SK-N-SH treated with all-trans-retinoic acid at 6 μM for 48 hours (cell line): ENCODE measurements around the gene FKBP2.

Experiments used
- ATAC-seq: fragments of 200-7000 bp; cut with Tn5 transposase; 3 replicates; pipeline ENCODE4 v1.9.1; 2020; ENCODE audit warnings: mild to moderate bottlenecking, moderate library complexity
- ARNTL ChIP-seq: fragments of 450-650 bp; formaldehyde crosslinking; IDR thresholded peaks from 2 replicates; pipeline ENCODE4 v1.5.0; 2020; ENCODE audit warnings: low read depth, mild to moderate bottlenecking, moderate library complexity, borderline replicate concordance
- BACH2 ChIP-seq: fragments of 250-450 bp; sonication (Bioruptor Pico); IDR thresholded peaks from 2 replicates; pipeline ENCODE4 v1.9.0; 2021; ENCODE audit warnings: mild to moderate bottlenecking, borderline replicate concordance
- CSDC2 ChIP-seq: fragments of 250-450 bp; sonication (Bioruptor Pico); IDR thresholded peaks from 2 replicates; pipeline ENCODE4 v1.5.0; 2020; ENCODE audit warnings: mild to moderate bottlenecking, moderate library complexity
- ESRRG ChIP-seq: fragments of 250-450 bp; sonication (Bioruptor Pico); IDR thresholded peaks from 2 replicates; pipeline ENCODE4 v1.6.1; 2021; ENCODE audit warnings: mild to moderate bottlenecking
- GLIS3 ChIP-seq: fragments of 250-450 bp; sonication (Bioruptor Pico); IDR thresholded peaks from 2 replicates; pipeline ENCODE4 v1.5.0; 2020; ENCODE audit warnings: mild to moderate bottlenecking, moderate library complexity
- ISL1 ChIP-seq: fragments of 250-450 bp; sonication (Bioruptor Pico); IDR thresholded peaks from 2 replicates; pipeline ENCODE4 v2.1.2; 2022; ENCODE audit warnings: mild to moderate bottlenecking, moderate library complexity
- OSR1 ChIP-seq: fragments of 250-450 bp; sonication (Bioruptor Pico); IDR thresholded peaks from 2 replicates; pipeline ENCODE4 v1.8.0; 2022; ENCODE audit warnings: moderate library complexity, mild to moderate bottlenecking, inconsistent platforms
- PPARA ChIP-seq: fragments of 250-450 bp; sonication (Bioruptor Pico); IDR thresholded peaks from 2 replicates; pipeline ENCODE4 v1.5.0; 2020; ENCODE audit warnings: mild to moderate bottlenecking, borderline replicate concordance
- RARB ChIP-seq: fragments of 250-450 bp; sonication (Bioruptor Pico); IDR thresholded peaks from 2 replicates; pipeline ENCODE4 v1.8.0; 2021; ENCODE audit warnings: mild to moderate bottlenecking, moderate library complexity
- SNAI2 ChIP-seq: fragments of 250-450 bp; sonication (Bioruptor Pico); IDR thresholded peaks from 2 replicates; pipeline ENCODE4 v1.5.0; 2020; ENCODE audit warnings: mild to moderate bottlenecking, moderate library complexity
- TCF4 ChIP-seq: fragments of 250-450 bp; sonication (Bioruptor Pico); IDR thresholded peaks from 2 replicates; pipeline ENCODE4 v1.8.0; 2021; ENCODE audit warnings: mild to moderate bottlenecking, moderate library complexity, borderline replicate concordance
- ZC3H10 ChIP-seq: fragments of 250-450 bp; sonication (Bioruptor Pico); IDR thresholded peaks from 2 replicates; pipeline ENCODE4 v1.5.1; 2021; ENCODE audit warnings: mild to moderate bottlenecking, moderate library complexity
- ZFP3 ChIP-seq: fragments of 250-450 bp; sonication (Bioruptor Pico); IDR thresholded peaks from 2 replicates; pipeline ENCODE4 v1.5.0; 2020; ENCODE audit warnings: mild to moderate bottlenecking, moderate library complexity
- ZFP30 ChIP-seq: fragments of 450-650 bp; formaldehyde crosslinking; IDR thresholded peaks from 2 replicates; pipeline ENCODE4 v1.5.0; 2022; ENCODE audit warnings: mild to moderate bottlenecking, moderate library complexity
- ZNF565 ChIP-seq: fragments of 450-650 bp; formaldehyde crosslinking; conservative IDR thresholded peaks from 2 replicates; pipeline ENCODE4 v1.5.0; 2020; ENCODE audit warnings: low read depth, mild to moderate bottlenecking, moderate library complexity
- ZNF8 ChIP-seq: fragments of 450-650 bp; formaldehyde crosslinking; IDR thresholded peaks from 2 replicates; pipeline ENCODE4 v1.5.0; 2020; ENCODE audit warnings: mild to moderate bottlenecking, moderate library complexity
- TF ChIP-seq, protein P1 (sequence below): fragments of 250-450 bp; sonication (Bioruptor Pico); IDR thresholded peaks from 2 replicates; pipeline ENCODE4 v1.5.0; 2020; ENCODE audit warnings: mild to moderate bottlenecking, moderate library complexity
- TF ChIP-seq, protein P2 (sequence below): fragments of 250-450 bp; sonication (Bioruptor Pico); IDR thresholded peaks from 2 replicates; pipeline ENCODE4 v1.5.1; 2021; ENCODE audit warnings: mild to moderate bottlenecking, moderate library complexity
- TF ChIP-seq, protein P3 (sequence below): fragments of 250-450 bp; sonication (Bioruptor Pico); IDR thresholded peaks from 2 replicates; pipeline ENCODE4 v1.5.1; 2020; ENCODE audit warnings: low read depth, mild to moderate bottlenecking, moderate library complexity
- TF ChIP-seq, protein P4 (sequence below): fragments of 250-450 bp; sonication (Bioruptor Pico); IDR thresholded peaks from 2 replicates; pipeline ENCODE4 v1.8.0; 2021; ENCODE audit warnings: low read depth, mild to moderate bottlenecking, moderate library complexity, borderline replicate concordance
- TF ChIP-seq, protein P5 (sequence below): fragments of 250-450 bp; sonication (Bioruptor Pico); IDR thresholded peaks from 2 replicates; pipeline ENCODE4 v1.8.0; 2020; ENCODE audit warnings: mild to moderate bottlenecking, moderate library complexity, borderline replicate concordance

The FKBP2 gene

DNA sequence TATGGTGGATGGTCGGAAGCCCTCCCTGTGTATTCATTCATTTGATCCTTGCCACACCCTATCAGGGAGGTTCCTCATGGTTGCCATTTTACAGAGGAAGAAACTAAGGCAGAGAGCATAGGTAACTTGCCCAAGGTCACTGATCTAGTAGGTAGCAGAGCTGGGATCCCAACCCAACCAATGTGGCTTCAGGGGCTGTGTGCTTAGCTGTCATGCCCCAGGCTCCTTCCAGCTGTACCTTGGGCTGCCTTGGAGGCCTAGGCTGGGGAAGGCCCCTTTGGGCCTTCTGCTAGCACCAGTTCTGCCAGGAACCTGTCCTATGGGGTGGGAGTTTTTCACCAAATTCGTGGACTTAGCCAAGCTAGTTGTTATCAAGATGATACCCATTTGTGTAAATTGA is 34.9 kb downstream of the FKBP2 start (continued):
- TF ChIP-seq, protein P1, sequence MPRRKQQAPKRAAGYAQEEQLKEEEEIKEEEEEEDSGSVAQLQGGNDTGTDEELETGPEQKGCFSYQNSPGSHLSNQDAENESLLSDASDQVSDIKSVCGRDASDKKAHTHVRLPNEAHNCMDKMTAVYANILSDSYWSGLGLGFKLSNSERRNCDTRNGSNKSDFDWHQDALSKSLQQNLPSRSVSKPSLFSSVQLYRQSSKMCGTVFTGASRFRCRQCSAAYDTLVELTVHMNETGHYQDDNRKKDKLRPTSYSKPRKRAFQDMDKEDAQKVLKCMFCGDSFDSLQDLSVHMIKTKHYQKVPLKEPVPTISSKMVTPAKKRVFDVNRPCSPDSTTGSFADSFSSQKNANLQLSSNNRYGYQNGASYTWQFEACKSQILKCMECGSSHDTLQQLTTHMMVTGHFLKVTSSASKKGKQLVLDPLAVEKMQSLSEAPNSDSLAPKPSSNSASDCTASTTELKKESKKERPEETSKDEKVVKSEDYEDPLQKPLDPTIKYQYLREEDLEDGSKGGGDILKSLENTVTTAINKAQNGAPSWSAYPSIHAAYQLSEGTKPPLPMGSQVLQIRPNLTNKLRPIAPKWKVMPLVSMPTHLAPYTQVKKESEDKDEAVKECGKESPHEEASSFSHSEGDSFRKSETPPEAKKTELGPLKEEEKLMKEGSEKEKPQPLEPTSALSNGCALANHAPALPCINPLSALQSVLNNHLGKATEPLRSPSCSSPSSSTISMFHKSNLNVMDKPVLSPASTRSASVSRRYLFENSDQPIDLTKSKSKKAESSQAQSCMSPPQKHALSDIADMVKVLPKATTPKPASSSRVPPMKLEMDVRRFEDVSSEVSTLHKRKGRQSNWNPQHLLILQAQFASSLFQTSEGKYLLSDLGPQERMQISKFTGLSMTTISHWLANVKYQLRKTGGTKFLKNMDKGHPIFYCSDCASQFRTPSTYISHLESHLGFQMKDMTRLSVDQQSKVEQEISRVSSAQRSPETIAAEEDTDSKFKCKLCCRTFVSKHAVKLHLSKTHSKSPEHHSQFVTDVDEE (CRISPR knock-in tag): no peak
- TF ChIP-seq ARNTL (CRISPR knock-in tag): no peak
- TF ChIP-seq ZNF8 (CRISPR knock-in tag): no peak
- TF ChIP-seq, protein P2, sequence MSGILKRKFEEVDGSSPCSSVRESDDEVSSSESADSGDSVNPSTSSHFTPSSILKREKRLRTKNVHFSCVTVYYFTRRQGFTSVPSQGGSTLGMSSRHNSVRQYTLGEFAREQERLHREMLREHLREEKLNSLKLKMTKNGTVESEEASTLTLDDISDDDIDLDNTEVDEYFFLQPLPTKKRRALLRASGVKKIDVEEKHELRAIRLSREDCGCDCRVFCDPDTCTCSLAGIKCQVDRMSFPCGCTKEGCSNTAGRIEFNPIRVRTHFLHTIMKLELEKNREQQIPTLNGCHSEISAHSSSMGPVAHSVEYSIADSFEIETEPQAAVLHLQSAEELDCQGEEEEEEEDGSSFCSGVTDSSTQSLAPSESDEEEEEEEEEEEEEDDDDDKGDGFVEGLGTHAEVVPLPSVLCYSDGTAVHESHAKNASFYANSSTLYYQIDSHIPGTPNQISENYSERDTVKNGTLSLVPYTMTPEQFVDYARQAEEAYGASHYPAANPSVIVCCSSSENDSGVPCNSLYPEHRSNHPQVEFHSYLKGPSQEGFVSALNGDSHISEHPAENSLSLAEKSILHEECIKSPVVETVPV: no peak
- no peak for TF ChIP-seq ZNF565 (CRISPR knock-in tag)
- TF ChIP-seq, all 23 proteins: peak for 0

DNA sequence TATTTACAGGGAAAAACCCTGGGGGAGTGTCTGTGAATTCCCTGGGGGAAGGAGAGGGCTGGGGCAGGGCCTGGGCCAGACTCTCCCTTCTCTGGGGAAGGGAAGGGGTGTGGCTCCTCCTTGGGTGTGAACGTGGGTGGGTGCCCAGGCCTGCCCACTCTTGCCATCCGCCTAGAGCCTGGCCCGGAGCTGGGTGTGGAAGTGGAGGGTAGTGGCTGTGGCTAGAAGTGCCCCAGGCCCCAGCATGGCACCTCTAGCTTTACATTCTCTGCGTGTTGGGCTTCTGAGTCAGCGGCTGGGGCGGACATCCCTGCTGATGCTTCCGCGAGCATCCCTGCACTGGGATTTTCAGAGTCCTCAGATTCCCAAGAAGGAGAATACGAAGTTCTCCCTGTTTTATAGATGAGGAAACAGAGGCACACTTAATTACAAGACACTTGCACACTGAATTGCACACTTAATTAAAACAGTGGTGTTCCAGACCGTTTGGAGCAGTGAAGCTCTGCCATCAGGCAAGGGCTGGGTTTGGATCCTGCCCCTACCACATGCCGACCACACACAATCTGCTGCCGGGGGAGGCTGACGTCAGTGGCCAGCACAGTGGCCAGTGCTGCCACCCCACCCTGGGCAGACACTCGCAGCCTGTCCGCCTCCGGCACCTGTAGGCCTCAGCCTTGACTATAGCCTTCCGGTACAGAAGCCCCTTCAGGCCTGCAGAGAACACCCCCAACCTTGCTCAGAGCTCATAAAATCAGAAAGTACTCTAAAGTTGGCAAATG is 35.9 kb downstream of the FKBP2 start:
- ATAC-seq: no peak
- TF ChIP-seq, protein P3, sequence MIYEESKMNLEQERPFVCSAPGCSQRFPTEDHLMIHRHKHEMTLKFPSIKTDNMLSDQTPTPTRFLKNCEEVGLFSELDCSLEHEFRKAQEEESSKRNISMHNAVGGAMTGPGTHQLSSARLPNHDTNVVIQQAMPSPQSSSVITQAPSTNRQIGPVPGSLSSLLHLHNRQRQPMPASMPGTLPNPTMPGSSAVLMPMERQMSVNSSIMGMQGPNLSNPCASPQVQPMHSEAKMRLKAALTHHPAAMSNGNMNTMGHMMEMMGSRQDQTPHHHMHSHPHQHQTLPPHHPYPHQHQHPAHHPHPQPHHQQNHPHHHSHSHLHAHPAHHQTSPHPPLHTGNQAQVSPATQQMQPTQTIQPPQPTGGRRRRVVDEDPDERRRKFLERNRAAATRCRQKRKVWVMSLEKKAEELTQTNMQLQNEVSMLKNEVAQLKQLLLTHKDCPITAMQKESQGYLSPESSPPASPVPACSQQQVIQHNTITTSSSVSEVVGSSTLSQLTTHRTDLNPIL (CRISPR knock-in tag): no peak

DNA sequence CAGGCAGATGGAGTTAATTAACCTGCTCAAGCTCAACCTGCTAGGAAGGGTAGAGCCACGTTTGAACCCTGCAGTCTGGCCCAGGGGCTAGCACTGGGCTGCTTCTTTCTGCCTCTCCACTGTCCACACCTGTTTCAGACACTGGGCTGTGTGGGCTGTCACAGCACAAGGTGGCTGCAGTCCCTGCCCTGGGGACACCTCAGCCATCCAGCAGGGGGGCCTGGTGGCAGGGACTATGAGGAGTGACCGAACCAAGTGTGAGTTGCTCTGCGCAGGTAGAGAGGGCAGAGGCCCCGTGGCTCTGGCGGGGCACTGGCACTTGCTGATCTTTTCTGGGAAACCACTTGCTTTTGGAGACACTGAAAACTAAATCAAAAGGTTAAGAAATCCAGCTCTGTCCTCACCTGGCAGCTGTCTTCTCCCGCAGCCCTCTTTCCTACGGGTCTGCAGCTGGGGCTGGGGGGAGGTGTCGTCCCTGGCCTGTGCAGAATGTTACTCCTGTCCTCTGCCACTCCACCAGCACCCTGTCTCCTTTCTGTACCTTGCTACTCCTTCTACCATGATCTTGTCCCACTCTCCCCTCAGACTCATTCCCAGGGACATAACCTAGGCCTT is 37.8 kb downstream of the FKBP2 start:
- TF ChIP-seq ZNF565 (CRISPR knock-in tag) (no peak), PPARA (CRISPR knock-in tag) (no peak), TCF4 (CRISPR knock-in tag) (no peak), ZC3H10 (CRISPR knock-in tag) (no peak), RARB (no peak), ESRRG (CRISPR knock-in tag) (no peak), SNAI2 (CRISPR knock-in tag) (no peak), GLIS3 (CRISPR knock-in tag) (no peak), ISL1 (no peak), ZNF8 (CRISPR knock-in tag) (no peak), CSDC2 (no peak), OSR1 (CRISPR knock-in tag) (no peak), ZFP30 (CRISPR knock-in tag) (no peak), BACH2 (CRISPR knock-in tag) (no peak), ZFP3 (CRISPR knock-in tag) (no peak)
- TF ChIP-seq, protein P1 (CRISPR knock-in tag): no peak
- TF ChIP-seq, protein P2: no peak
- TF ChIP-seq, protein P3 (CRISPR knock-in tag): no peak
- TF ChIP-seq, protein P4, sequence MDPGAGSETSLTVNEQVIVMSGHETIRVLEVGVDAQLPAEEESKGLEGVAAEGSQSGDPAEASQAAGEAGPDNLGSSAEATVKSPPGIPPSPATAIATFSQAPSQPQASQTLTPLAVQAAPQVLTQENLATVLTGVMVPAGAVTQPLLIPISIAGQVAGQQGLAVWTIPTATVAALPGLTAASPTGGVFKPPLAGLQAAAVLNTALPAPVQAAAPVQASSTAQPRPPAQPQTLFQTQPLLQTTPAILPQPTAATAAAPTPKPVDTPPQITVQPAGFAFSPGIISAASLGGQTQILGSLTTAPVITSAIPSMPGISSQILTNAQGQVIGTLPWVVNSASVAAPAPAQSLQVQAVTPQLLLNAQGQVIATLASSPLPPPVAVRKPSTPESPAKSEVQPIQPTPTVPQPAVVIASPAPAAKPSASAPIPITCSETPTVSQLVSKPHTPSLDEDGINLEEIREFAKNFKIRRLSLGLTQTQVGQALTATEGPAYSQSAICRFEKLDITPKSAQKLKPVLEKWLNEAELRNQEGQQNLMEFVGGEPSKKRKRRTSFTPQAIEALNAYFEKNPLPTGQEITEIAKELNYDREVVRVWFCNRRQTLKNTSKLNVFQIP (CRISPR knock-in tag): no peak
- TF ChIP-seq, protein P5, sequence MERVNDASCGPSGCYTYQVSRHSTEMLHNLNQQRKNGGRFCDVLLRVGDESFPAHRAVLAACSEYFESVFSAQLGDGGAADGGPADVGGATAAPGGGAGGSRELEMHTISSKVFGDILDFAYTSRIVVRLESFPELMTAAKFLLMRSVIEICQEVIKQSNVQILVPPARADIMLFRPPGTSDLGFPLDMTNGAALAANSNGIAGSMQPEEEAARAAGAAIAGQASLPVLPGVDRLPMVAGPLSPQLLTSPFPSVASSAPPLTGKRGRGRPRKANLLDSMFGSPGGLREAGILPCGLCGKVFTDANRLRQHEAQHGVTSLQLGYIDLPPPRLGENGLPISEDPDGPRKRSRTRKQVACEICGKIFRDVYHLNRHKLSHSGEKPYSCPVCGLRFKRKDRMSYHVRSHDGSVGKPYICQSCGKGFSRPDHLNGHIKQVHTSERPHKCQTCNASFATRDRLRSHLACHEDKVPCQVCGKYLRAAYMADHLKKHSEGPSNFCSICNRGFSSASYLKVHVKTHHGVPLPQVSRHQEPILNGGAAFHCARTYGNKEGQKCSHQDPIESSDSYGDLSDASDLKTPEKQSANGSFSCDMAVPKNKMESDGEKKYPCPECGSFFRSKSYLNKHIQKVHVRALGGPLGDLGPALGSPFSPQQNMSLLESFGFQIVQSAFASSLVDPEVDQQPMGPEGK: no peak
- TF ChIP-seq, all 23 proteins: peak for 0

More for the DNA sequence above, 37.8 kb downstream of the FKBP2 start:
- no peak for ATAC-seq
